ENCODE measurements around the gene INTS13. TPM values are rescaled to one million over a fixed set of nuclear protein-coding genes. Genes with fewer than 3 reads are reported as not detected.

The INTS13 gene
- total and polyA plus RNA-seq, 4 donors, result 9.5 to 19.2 (median 14.0) TPM

- Histone ChIP-seq H3K4me3 (ENCODE audit: low read length in 2 of 2) (no peak overlapping the region), H3K27me3 (ENCODE audit: control insufficient read depth in 1 of 2, insufficient read depth in 2 of 2, low read length in 1 of 2) (no peaks in the 10 kb centered on the region), H3K27ac (ENCODE audit: low read depth in 1 of 2, low read length in 2 of 2) (no peak overlapping the region), H3K4me1 (ENCODE audit: control insufficient read depth in 1 of 2, insufficient read depth in 2 of 2, low read length in 2 of 2) (no peaks in the 10 kb centered on the region), H3K9me3 (ENCODE audit: control insufficient read depth, low read length) (no peaks in the 10 kb centered on the region), H3K36me3 (ENCODE audit: control insufficient read depth in 1 of 2, insufficient read depth in 2 of 2, low read length in 1 of 2) (no peaks in the 10 kb centered on the region)
- 54 to 65% methylated on average over 1 of the region's 1 CpG for WGBS, 2 donors
- no peak for DNase-seq
- intact Hi-C loops (cut with DNase I), result loop anchor here in 1 of 2 donors (2.0 to 10.0 kb wide), 2 partner anchors 29 to 159 kb away; partner anchors contain the start of gene TM7SF3
- ATAC-seq (ENCODE audit: low FRiP score), result no peak
Measured at GRCh38 chr12:26855337-26855736, 82.4 kb downstream of the INTS13 start.

Other genes with a start within 250 kb of the INTS13 start
- 10 to 100 TPM; 40.3 to 84.8 TPM for gene ITPR2, start 104.8 kb downstream of the INTS13 start, total RNA-seq
- gene ITPR2, start 104.8 kb downstream of the INTS13 start, polyA plus RNA-seq, result 1 to 10 TPM; 1.5 to 3.3 TPM
- 10 to 100 TPM; 55.2 to 67.4 TPM for gene FGFR1OP2, start 489 bp upstream of the INTS13 start, total RNA-seq
- gene FGFR1OP2, start 489 bp upstream of the INTS13 start, polyA plus RNA-seq, result 10 to 100 TPM; 31.4 to 60.5 TPM
- gene TM7SF3, start 76.4 kb upstream of the INTS13 start, total RNA-seq, result 10 to 100 TPM; 49.7 to 56.1 TPM
- gene TM7SF3, start 76.4 kb upstream of the INTS13 start, polyA plus RNA-seq, result 100 to 1,000 TPM in 1 of 2 donors, 10 to 100 TPM in 1; 69.6 to 245 TPM
- 10 to 100 TPM; 58.8 to 61.6 TPM for gene MED21, start 84.6 kb upstream of the INTS13 start, total RNA-seq
- gene MED21, start 84.6 kb upstream of the INTS13 start, polyA plus RNA-seq, result 10 to 100 TPM; 27.1 to 67.7 TPM
- gene C12orf71, start 144.6 kb upstream of the INTS13 start, total RNA-seq, result not detected
- gene C12orf71, start 144.6 kb upstream of the INTS13 start, polyA plus RNA-seq, result not detected

All from aorta (tissue), 5 donors.